IMR-90 (cell line): ENCODE measurements around the gene TMEM139. TPM values are rescaled to one million over a fixed set of nuclear protein-coding genes. Genes with fewer than 3 reads are reported as not detected.

Experiments
- ATAC-seq: fragments of 200-7000 bp; cut with Tn5 transposase; 2 replicates; pipeline ENCODE4 v1.9.1; 2020; ENCODE audit warnings: low read depth, mild to moderate bottlenecking, moderate library complexity
- BruUV-seq: library from RNA; stranded (reverse); fragments of 400-500 nt; replicated peaks from 2 replicates; lab custom pipeline; 2021; lab: Mats Ljungman, UMichigan
- CTCF ChIA-PET: fragments of 300-600 bp; formaldehyde crosslinking; extraction: SDS; loops from one replicate; lab custom pipeline; 2021; ENCODE audit warnings: antibody characterized with exemption; lab: Yijun Ruan, JAX
- POLR2A ChIA-PET: fragments of 300-600 bp; sonication (Branson Sonifier 250); formaldehyde crosslinking; loops from one replicate; lab custom pipeline; 2022; ENCODE audit warnings: antibody characterized with exemption; ENCODE audit not compliant: unreplicated experiment; lab: Charles Lee
- DNase-seq: peaks from one replicate; pipeline ENCODE4 v3.0.0; 2013
- H2AFZ ChIP-seq: replicated peaks from 2 replicates; pipeline ENCODE3; 2013; ENCODE audit warnings: low read length, mild to moderate bottlenecking; ENCODE audit not compliant: poor library complexity
- H2AK5ac ChIP-seq: 2 replicates; pipeline ENCODE4 v1.6.1; 2013; ENCODE audit warnings: low read depth, low read length, inconsistent platforms
- H2AK9ac ChIP-seq: replicated peaks from 2 replicates; pipeline ENCODE3; 2013; ENCODE audit warnings: mild to moderate bottlenecking, low read depth, low read length, moderate library complexity; ENCODE audit not compliant: poor library complexity
- H2BK120ac ChIP-seq: 2 replicates; pipeline ENCODE4 v1.6.1; 2013; ENCODE audit warnings: low read depth, low read length, inconsistent platforms
- H2BK15ac ChIP-seq: 3 replicates; pipeline ENCODE4 v1.6.1; 2013; ENCODE audit warnings: low read depth, low read length, inconsistent platforms
- H2BK20ac ChIP-seq: 2 replicates; pipeline ENCODE4 v1.6.1; 2013; ENCODE audit warnings: low read depth, mild to moderate bottlenecking, inconsistent platforms, low read length, moderate library complexity
- H2BK5ac ChIP-seq: 2 replicates; pipeline ENCODE4 v1.6.1; 2013; ENCODE audit warnings: mild to moderate bottlenecking, low read depth, low read length, inconsistent platforms; ENCODE audit not compliant: poor library complexity, severe bottlenecking
- H3K14ac ChIP-seq: replicated peaks from 2 replicates; pipeline ENCODE4 v1.6.1; 2013; ENCODE audit warnings: low read depth, low read length, inconsistent platforms
- H3K18ac ChIP-seq: 2 replicates; pipeline ENCODE4 v1.6.1; 2013; ENCODE audit warnings: low read depth, low read length, control low read depth
- H3K23ac ChIP-seq: 2 replicates; pipeline ENCODE4 v1.6.1; 2013; ENCODE audit warnings: low read depth, low read length, inconsistent platforms
- H3K27ac ChIP-seq: 2 replicates; pipeline ENCODE4 v1.5.1; 2013; ENCODE audit warnings: mild to moderate bottlenecking, control low read depth, low read length; ENCODE audit not compliant: insufficient read depth
- H3K27me3 ChIP-seq: 2 replicates; pipeline ENCODE4 v1.6.1; 2013; ENCODE audit warnings: low read length; ENCODE audit not compliant: control insufficient read depth, insufficient read depth
- H3K36me3 ChIP-seq: 2 replicates; pipeline ENCODE4 v1.6.1; 2013; ENCODE audit warnings: low read length, mixed read lengths; ENCODE audit not compliant: control insufficient read depth, insufficient read depth
- H3K4ac ChIP-seq: 2 replicates; pipeline ENCODE4 v1.6.1; 2013; ENCODE audit warnings: low read depth, low read length, inconsistent platforms
- H3K4me1 ChIP-seq: 2 replicates; pipeline ENCODE4 v1.6.1; 2013; ENCODE audit warnings: low read length, mixed read lengths; ENCODE audit not compliant: control insufficient read depth, insufficient read depth
- H3K4me2 ChIP-seq: 2 replicates; pipeline ENCODE4 v1.6.1; 2013; ENCODE audit warnings: low read depth, mild to moderate bottlenecking, control low read depth, low read length, moderate library complexity
- H3K4me3 ChIP-seq: 2 replicates; pipeline ENCODE4 v1.5.1; 2013; ENCODE audit warnings: low read depth, mild to moderate bottlenecking, control low read depth, low read length, moderate library complexity; ENCODE audit not compliant: insufficient read depth
- H3K56ac ChIP-seq: 2 replicates; pipeline ENCODE4 v1.6.1; 2013; ENCODE audit warnings: low read length, inconsistent platforms; ENCODE audit not compliant: insufficient read depth; ENCODE audit errors: extremely low read depth
- H3K79me1 ChIP-seq, 2 experiments: 2 replicates each; pipeline ENCODE4 v1.6.1; 2013; ENCODE audit warnings: low read length in 2 of 2, inconsistent platforms in 1 of 2, low read depth in 1 of 2
- H3K9ac ChIP-seq: 2 replicates; pipeline ENCODE4 v1.6.1; 2013; ENCODE audit warnings: low read depth, low read length, control low read depth
- H3K9me1 ChIP-seq: 2 replicates; pipeline ENCODE4 v1.6.1; 2013; ENCODE audit warnings: low read length, inconsistent platforms; ENCODE audit not compliant: insufficient read depth
- H3K9me3 ChIP-seq: 2 replicates; pipeline ENCODE4 v1.6.1; 2013; ENCODE audit warnings: low read length; ENCODE audit not compliant: control insufficient read depth, insufficient read depth
- H4K20me1 ChIP-seq: 2 replicates; pipeline ENCODE4 v1.6.1; 2013; ENCODE audit warnings: low read length, inconsistent platforms; ENCODE audit not compliant: insufficient read depth
- H4K5ac ChIP-seq: 2 replicates; pipeline ENCODE4 v1.6.1; 2013; ENCODE audit warnings: mild to moderate bottlenecking, low read depth, low read length, control low read depth
- H4K8ac ChIP-seq, 2 experiments: 2 replicates each; pipeline ENCODE4 v1.6.1; 2013; ENCODE audit warnings: low read depth in 2 of 2, low read length in 2 of 2, control low read depth in 1 of 2, inconsistent platforms in 1 of 2
- H4K91ac ChIP-seq: 2 replicates; pipeline ENCODE4 v1.6.1; 2013; ENCODE audit warnings: low read depth, low read length, inconsistent platforms; ENCODE audit not compliant: insufficient read depth
- BHLHE40 ChIP-seq: fragments of 150-350 bp; IDR thresholded peaks from 2 replicates; pipeline ENCODE4 v1.6.1; 2016; ENCODE audit warnings: mild to moderate bottlenecking, low read depth, low read length
- CEBPB ChIP-seq: IDR thresholded peaks from 2 replicates; pipeline ENCODE4 v1.6.1; 2012; ENCODE audit warnings: low read depth, low read length, improper control_type of control experiment
- CHD1 ChIP-seq: IDR thresholded peaks from 2 replicates; pipeline ENCODE4 v1.6.1; 2012; ENCODE audit warnings: low read depth, low read length, improper control_type of control experiment
- FOS ChIP-seq: fragments of 150-350 bp; IDR thresholded peaks from 2 replicates; pipeline ENCODE4 v1.6.1; 2016; ENCODE audit warnings: low read depth, low read length
- MAFK ChIP-seq: IDR thresholded peaks from 2 replicates; pipeline ENCODE4 v1.6.1; 2012; ENCODE audit warnings: low read depth, low read length, improper control_type of control experiment
- MAZ ChIP-seq: IDR thresholded peaks from 2 replicates; pipeline ENCODE4 v1.6.1; 2012; ENCODE audit warnings: low read depth, mild to moderate bottlenecking, low read length, improper control_type of control experiment, moderate library complexity, borderline replicate concordance
- MXI1 ChIP-seq: IDR thresholded peaks from 2 replicates; pipeline ENCODE4 v1.6.1; 2012; ENCODE audit warnings: low read depth, mild to moderate bottlenecking, low read length, moderate library complexity, borderline replicate concordance
- NFE2L2 ChIP-seq: fragments of 150-350 bp; IDR thresholded peaks from 2 replicates; pipeline ENCODE4 v1.6.1; 2016; ENCODE audit warnings: low read depth, mild to moderate bottlenecking, low read length
- POLR2A ChIP-seq: IDR thresholded peaks from 2 replicates; pipeline ENCODE4 v1.6.1; 2012; ENCODE audit warnings: mild to moderate bottlenecking, low read depth, low read length
- RAD21 ChIP-seq: IDR thresholded peaks from 2 replicates; pipeline ENCODE4 v1.6.1; 2012; ENCODE audit warnings: low read length, improper control_type of control experiment
- RCOR1 ChIP-seq: IDR thresholded peaks from 2 replicates; pipeline ENCODE4 v1.6.1; 2012; ENCODE audit warnings: mild to moderate bottlenecking, low read length, improper control_type of control experiment; ENCODE audit not compliant: insufficient replicate concordance
- RFX5 ChIP-seq: IDR thresholded peaks from 2 replicates; pipeline ENCODE4 v1.8.0; 2012; ENCODE audit warnings: low read depth, mild to moderate bottlenecking, low read length, moderate library complexity
- SMC3 ChIP-seq: fragments of 150-350 bp; IDR thresholded peaks from 2 replicates; pipeline ENCODE4 v1.6.1; 2016; ENCODE audit warnings: low read depth, mild to moderate bottlenecking, antibody characterized with exemption, low read length, moderate library complexity
- dilution Hi-C: fragments of 300-500 bp; cut with HindIII; formaldehyde crosslinking; loops from one replicate; pipeline ENCODE4 v1.14.3; 2018; ENCODE audit warnings: low sequenced_read_pairs; ENCODE audit not compliant: unreplicated experiment
- in situ Hi-C: fragments of 300-500 bp; cut with MboI; formaldehyde crosslinking; loops from 3 replicates; pipeline ENCODE4 v1.14.3; 2019; ENCODE audit warnings: low sequenced_read_pairs, inconsistent platforms, mixed read lengths
- intact Hi-C: fragments of 100-400 bp; cut with micrococcal nuclease; formaldehyde crosslinking; loops from 2 replicates; pipeline ENCODE4 v1.10.0; 2022
- polyA plus RNA-seq, 3 experiments: library from polyadenylated mRNA; depleted of rRNA; stranded (reverse); fragments of >200 nt; gene quantifications; 2 replicates each; pipeline ENCODE4 v1.2.3, GENCODE V29; 2012; ENCODE audit warnings: low replicate concordance in 1 of 3
- total RNA-seq: library from RNA; depleted of rRNA; stranded (reverse); fragments of >200 nt; gene quantifications from 2 replicates; pipeline ENCODE4 v1.2.3, GENCODE V29; 2012
- TF ChIP-seq, protein P1 (sequence below): conservative IDR thresholded peaks from 2 replicates; pipeline ENCODE4 v1.5.1; 2012; ENCODE audit warnings: mild to moderate bottlenecking, low read depth, low read length, improper control_type of control experiment
- TF ChIP-seq, protein P2 (sequence below): fragments of 150-350 bp; IDR thresholded peaks from 2 replicates; pipeline ENCODE4 v1.6.1; 2016; ENCODE audit warnings: low read depth, mild to moderate bottlenecking, low read length, moderate library complexity, borderline replicate concordance
- TF ChIP-seq, protein P3 (sequence below): fragments of 150-350 bp; IDR thresholded peaks from 2 replicates; pipeline ENCODE4 v1.6.1; 2017; ENCODE audit warnings: mild to moderate bottlenecking, antibody characterized with exemption, low read length, low read depth

The TMEM139 gene
- total and polyA plus RNA-seq, 2 of the 4 experiments (the other 2 are of a cell fraction), result 0.07 TPM; not detected in 1

DNA sequence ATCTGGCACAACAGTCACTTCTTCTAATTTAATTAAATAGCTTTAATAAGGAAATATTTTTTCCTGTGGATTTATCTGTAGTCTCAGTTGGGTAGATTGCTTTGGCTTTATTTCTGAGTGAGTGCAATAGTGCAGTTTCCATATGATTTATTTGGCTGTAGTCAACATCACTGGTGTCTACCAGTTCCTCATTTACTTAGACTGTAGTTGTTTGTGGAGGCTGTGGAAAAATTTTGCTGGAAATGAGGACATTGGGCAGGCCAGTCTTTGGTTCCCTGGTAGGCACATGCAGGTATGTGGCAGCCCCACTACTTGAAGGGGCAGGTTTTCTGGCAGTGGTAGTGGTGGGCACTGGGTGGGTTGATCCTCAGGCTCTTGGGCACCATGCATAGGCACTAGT is 47.4 kb upstream of the TMEM139 start:
- Histone ChIP-seq H3K23ac (no peak overlapping the region), H3K27me3 (0 out of 2 replicates have a peak, but pooled peaks cover under 1% of the 10 kb centered on the region), H3K18ac (no peak overlapping the region), H3K4me3 (no peak overlapping the region), H2BK5ac (no peak overlapping the region), H4K5ac (no peak overlapping the region), H3K9ac (no peak overlapping the region), H3K9me1 (no peaks in the 10 kb centered on the region), H3K79me1 (no peaks in the 10 kb centered on the region), H4K8ac (no peak overlapping the region), H3K4ac (no peak overlapping the region), H2BK20ac (no peak overlapping the region), H2AK9ac (no peak overlapping the region), H2AK5ac (no peak overlapping the region), H3K56ac (no peak overlapping the region), H4K20me1 (no peaks in the 10 kb centered on the region), H3K4me1 (peaks cover 4% of the 10 kb centered on the region; the same call in 1 of the 2 replicates), H2AFZ (no peak overlapping the region), H3K9me3 (peaks cover 2% of the 10 kb centered on the region; the same call in 1 of the 2 replicates), H2BK15ac (no peak overlapping the region), H3K36me3 (no peaks in the 10 kb centered on the region), H3K14ac (no peak overlapping the region), H3K4me2 (no peak overlapping the region), H3K27ac (no peak overlapping the region), H2BK120ac (no peak overlapping the region), H4K91ac (no peak overlapping the region)
- ChIA-PET CTCF (no interaction called here), POLR2A (interaction anchor here (0.5 kb wide), 1 partner anchor 23 kb away, joined by 6 read pairs; no protein-coding TSS in a partner anchor)
- in situ Hi-C loops (no loop called here), dilution Hi-C loops (no loop called here), intact Hi-C loops (no loop called here)
- BruUV-seq, result no TSS peak
- no peak for DNase-seq
- no peak for ATAC-seq
- TF ChIP-seq CEBPB, result no peak
- TF ChIP-seq FOS, result no peak
- no peak for TF ChIP-seq RFX5
- TF ChIP-seq MXI1, result no peak
- TF ChIP-seq, protein P1, sequence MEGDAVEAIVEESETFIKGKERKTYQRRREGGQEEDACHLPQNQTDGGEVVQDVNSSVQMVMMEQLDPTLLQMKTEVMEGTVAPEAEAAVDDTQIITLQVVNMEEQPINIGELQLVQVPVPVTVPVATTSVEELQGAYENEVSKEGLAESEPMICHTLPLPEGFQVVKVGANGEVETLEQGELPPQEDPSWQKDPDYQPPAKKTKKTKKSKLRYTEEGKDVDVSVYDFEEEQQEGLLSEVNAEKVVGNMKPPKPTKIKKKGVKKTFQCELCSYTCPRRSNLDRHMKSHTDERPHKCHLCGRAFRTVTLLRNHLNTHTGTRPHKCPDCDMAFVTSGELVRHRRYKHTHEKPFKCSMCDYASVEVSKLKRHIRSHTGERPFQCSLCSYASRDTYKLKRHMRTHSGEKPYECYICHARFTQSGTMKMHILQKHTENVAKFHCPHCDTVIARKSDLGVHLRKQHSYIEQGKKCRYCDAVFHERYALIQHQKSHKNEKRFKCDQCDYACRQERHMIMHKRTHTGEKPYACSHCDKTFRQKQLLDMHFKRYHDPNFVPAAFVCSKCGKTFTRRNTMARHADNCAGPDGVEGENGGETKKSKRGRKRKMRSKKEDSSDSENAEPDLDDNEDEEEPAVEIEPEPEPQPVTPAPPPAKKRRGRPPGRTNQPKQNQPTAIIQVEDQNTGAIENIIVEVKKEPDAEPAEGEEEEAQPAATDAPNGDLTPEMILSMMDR, result no peak
- TF ChIP-seq, protein P2, sequence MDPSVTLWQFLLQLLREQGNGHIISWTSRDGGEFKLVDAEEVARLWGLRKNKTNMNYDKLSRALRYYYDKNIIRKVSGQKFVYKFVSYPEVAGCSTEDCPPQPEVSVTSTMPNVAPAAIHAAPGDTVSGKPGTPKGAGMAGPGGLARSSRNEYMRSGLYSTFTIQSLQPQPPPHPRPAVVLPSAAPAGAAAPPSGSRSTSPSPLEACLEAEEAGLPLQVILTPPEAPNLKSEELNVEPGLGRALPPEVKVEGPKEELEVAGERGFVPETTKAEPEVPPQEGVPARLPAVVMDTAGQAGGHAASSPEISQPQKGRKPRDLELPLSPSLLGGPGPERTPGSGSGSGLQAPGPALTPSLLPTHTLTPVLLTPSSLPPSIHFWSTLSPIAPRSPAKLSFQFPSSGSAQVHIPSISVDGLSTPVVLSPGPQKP, result no peak
- no peak for TF ChIP-seq MAZ
- no peak for TF ChIP-seq SMC3
- TF ChIP-seq NFE2L2, result no peak
- no peak for TF ChIP-seq BHLHE40
- TF ChIP-seq RCOR1, result no peak
- no peak for TF ChIP-seq MAFK
- TF ChIP-seq CHD1, result no peak
- no peak for TF ChIP-seq RAD21
- TF ChIP-seq, protein P3, sequence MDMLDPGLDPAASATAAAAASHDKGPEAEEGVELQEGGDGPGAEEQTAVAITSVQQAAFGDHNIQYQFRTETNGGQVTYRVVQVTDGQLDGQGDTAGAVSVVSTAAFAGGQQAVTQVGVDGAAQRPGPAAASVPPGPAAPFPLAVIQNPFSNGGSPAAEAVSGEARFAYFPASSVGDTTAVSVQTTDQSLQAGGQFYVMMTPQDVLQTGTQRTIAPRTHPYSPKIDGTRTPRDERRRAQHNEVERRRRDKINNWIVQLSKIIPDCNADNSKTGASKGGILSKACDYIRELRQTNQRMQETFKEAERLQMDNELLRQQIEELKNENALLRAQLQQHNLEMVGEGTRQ, result no peak
- no peak for TF ChIP-seq POLR2A
